ENCODE measurements around the gene SPSB3.
"Not testable (repeated sequence)": the region's sequence is repeated elsewhere in the genome, so short reads cannot be mapped to it uniquely, and the experiment has no call there.

SPSB3 gene

DNA sequence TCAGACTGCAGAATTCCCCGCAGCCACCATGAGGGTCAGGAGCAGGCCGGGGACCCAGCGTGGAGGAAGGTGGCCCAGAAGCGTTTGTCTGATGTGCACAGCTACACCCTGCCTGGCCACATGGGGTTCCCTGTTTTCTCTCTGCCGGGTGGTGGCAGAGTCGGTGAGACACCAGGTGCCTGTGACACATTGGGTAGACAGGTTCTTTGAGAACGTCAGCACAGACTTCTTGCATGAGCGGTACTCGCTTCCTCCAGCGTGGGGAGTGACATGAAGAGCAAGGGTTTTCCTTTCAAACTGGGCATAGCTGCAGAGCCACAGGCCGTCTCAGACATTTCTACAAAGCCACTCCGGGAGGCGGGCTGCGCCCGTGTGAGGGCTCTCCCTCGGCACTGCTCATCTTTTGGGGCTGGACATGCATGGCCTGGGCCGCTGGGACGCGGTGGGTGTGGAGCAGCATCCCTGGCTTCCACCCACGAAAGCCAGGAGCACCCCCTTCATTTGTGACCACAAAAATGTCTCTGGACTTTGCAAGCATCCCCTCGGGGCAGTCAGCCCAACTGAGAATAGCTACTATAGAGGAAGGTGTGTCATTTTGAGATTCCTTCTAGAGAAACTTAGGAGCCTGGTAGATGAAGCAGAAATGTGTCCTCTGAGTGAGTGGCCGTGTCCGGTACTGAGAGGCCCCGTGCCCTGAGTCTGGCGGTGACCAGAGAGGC, 37.0 kb downstream of the SPSB3 start:
- H3K9me3 ChIP-seq (ENCODE audit: control insufficient read depth, low read length), result no peaks in the 10 kb centered on the region
- H3K4me3 ChIP-seq (ENCODE audit: extremely low read depth, insufficient read depth, low read length, poor library complexity, severe bottlenecking), result no peak overlapping the region
- 95 to 96% methylated on average over 24 of the region's 25 CpGs for WGBS, 2 experiments (ENCODE audit: insufficient coverage in 2 of 2)
- H3K4me1 ChIP-seq (ENCODE audit: control insufficient read depth, insufficient read depth, low read length, poor library complexity, severe bottlenecking), result peaks cover 24% of the 10 kb centered on the region
- peak overlapping the region; percentile 94 for H3K27ac ChIP-seq (ENCODE audit: low read depth, low read length, severe bottlenecking)
- H3K36me3 ChIP-seq (ENCODE audit: control insufficient read depth, insufficient read depth, low read length), result peaks cover 64% of the 10 kb centered on the region

DNA sequence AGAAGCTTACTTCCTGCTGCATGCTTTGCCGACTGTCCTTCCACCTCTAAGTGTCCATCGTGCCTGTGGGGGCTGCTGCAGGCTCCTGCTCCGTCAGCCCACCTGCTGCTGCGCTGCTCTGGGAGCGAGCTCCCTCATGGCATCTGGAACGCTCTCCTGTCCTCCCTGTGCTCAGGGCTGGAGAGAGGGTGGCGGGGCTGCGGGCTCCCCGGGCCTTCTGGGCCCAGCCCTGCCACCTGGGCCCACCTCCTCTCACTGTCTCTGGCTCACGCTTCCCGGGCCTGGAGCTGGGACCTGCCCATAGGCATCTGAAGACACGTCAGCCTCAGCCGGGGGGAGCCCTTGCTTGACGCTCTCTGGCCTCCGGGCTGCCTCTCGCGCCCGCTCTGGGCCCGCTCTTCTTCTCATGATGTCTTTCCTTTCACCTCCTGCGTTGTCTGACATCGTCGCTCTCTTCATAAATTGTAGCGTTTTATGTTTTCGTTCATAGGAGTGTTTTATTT, 38.0 kb downstream of the SPSB3 start:
- no peaks in the 10 kb centered on the region for H3K9me3 ChIP-seq (ENCODE audit: control insufficient read depth, low read length)
- H3K36me3 ChIP-seq (ENCODE audit: control insufficient read depth, insufficient read depth, low read length), result peaks cover 61% of the 10 kb centered on the region
- H3K4me1 ChIP-seq (ENCODE audit: control insufficient read depth, insufficient read depth, low read length, poor library complexity, severe bottlenecking), result peaks cover 24% of the 10 kb centered on the region
- H3K27ac ChIP-seq (ENCODE audit: low read depth, low read length, severe bottlenecking), result no peak overlapping the region
- H3K4me3 ChIP-seq (ENCODE audit: extremely low read depth, insufficient read depth, low read length, poor library complexity, severe bottlenecking), result no peak overlapping the region
- 92 to 93% methylated on average over 15 to 19 of the region's 24 CpGs for WGBS, 2 experiments (ENCODE audit: insufficient coverage in 2 of 2)

DNA sequence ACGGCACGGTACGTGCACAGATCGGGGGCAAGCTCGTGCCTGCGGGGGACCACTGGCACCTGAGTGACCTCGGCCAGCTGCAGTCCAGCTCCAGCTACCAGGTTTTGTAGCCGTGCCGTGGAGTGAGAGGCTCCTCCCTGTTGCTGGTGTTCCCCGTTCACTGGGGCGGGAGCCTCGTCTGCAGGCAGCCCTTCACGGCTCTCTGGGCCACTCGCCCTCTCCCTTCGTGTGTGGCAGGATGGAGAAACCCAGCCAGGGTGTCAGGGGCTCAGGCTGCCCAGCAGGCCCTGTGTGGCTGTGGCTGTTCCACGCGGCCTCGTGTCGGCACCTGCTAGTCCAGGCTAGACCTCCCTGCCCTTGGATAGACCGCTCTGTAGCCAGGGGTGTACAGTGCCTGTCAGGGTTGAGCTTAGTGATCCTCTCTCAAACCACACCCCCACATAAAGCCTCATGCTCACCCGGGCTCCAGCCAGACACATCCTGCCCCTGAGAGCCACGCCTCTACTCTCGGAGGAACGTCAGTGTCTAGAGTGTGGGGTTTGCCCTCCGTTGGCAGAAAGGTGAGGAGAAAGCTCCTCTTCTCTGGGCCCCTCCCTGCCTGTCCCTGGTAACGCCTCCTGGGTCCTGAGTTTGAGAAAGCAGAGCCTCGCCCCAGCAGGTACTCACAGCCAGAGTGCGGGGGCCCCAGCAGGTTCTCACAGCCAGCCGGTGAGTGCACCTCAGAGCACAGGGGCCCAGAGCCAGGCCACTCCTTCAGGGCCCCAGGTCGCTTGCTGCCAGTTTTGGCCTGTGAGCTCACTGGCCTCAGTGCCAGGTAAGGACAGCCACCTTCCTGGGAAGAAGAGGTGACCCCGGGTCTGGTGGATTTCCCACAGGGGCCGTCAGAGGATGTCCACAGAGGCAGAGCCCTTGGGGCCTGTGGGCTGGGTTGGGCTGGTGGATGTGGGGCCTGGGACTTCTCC, 38.7 kb downstream of the SPSB3 start:
- Histone ChIP-seq H3K36me3 (ENCODE audit: control insufficient read depth, insufficient read depth, low read length) (peaks cover 54% of the 10 kb centered on the region), H3K4me1 (ENCODE audit: control insufficient read depth, insufficient read depth, low read length, poor library complexity, severe bottlenecking) (peaks cover 24% of the 10 kb centered on the region), H3K9me3 (ENCODE audit: control insufficient read depth, low read length) (peaks cover 3% of the 10 kb centered on the region), H3K27ac (ENCODE audit: low read depth, low read length, severe bottlenecking) (no peak overlapping the region), H3K4me3 (ENCODE audit: extremely low read depth, insufficient read depth, low read length, poor library complexity, severe bottlenecking) (no peak overlapping the region)
- 95 to 96% methylated on average over 25 to 30 of the region's 32 CpGs for WGBS, 2 experiments (ENCODE audit: insufficient coverage in 2 of 2)

DNA sequence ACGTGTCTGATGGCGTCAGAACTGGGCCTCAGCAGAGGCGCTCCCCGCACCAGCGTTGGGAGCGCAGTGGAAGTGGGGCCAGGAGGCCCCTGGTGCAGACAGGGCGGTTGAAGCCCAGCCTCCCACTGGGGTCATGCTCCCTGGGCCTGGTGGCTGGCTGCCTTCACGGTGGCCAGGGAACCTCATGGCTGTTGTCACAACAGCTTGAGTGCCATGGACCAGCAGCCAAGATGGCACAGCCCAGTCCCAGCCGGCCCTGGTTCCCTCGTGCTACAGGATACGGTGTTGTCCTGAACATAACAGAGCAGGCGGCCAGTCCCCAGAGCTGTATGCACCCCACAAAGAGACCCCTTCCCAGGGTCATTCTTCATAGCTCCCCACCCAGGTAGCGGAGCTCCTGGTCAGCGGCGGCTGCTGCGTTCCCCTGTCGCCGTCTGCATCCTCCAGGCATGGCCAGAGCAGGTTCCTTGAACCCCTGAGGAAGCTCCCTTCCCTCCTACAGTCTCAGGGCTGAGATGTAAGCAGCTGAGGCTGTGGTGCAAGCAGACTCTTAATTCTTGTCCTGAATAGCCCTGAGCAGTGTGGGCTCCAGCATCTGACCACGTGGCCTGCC, 40.7 kb downstream of the SPSB3 start:
- Histone ChIP-seq H3K36me3 (ENCODE audit: control insufficient read depth, insufficient read depth, low read length) (peaks cover 34% of the 10 kb centered on the region), H3K27ac (ENCODE audit: low read depth, low read length, severe bottlenecking) (no peak overlapping the region)
- 91 to 94% methylated on average over 11 to 18 of the region's 19 CpGs for WGBS, 2 experiments (ENCODE audit: insufficient coverage in 2 of 2)

DNA sequence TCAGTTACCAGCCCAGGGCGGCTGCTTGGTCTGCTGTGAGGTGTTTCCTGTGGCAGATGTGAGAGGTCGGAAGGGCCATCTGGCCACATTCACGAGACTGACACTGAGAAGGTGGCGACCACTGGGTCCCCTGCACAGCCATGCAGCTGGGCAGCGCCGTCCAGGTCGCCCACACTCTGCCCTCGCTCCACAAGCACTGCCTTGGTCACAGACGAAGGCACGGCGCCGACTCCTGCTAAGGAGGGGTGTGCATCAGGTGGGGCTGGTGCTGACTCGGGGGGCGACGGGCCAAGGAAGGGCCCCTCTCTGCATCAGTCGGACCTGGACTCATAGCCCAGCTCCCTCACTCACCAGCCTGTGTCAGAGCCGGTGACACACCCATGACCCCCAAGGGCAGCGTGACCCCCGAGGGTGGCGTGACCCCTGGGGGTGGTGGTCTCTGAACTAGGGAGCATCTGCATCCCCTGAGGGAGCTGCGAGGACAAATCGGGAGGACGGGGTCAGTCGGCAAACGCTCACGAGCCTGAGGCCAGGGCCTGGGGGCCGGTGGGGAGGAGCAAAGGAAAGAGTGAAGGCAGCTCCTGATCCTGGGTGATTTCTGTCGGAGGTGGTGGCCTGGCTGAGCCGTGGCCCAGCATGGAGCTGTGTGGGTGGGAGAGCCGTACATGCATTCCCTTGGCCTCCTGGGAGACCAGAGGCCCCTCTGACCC, 41.4 kb downstream of the SPSB3 start:
- H3K27ac ChIP-seq (ENCODE audit: low read depth, low read length, severe bottlenecking), result no peak overlapping the region
- H3K4me1 ChIP-seq (ENCODE audit: control insufficient read depth, insufficient read depth, low read length, poor library complexity, severe bottlenecking), result peaks cover 12% of the 10 kb centered on the region
- H3K36me3 ChIP-seq (ENCODE audit: control insufficient read depth, insufficient read depth, low read length), result peaks cover 32% of the 10 kb centered on the region
- 91 to 94% methylated on average over 25 to 27 of the region's 30 CpGs for WGBS, 2 experiments (ENCODE audit: insufficient coverage in 2 of 2)
- peaks cover 15% of the 10 kb centered on the region for H3K9me3 ChIP-seq (ENCODE audit: control insufficient read depth, low read length)
- H3K4me3 ChIP-seq (ENCODE audit: extremely low read depth, insufficient read depth, low read length, poor library complexity, severe bottlenecking), result no peak overlapping the region

More for the DNA sequence above, 40.7 kb downstream of the SPSB3 start:
- Histone ChIP-seq H3K9me3 (ENCODE audit: control insufficient read depth, low read length) (peaks cover 14% of the 10 kb centered on the region), H3K4me3 (ENCODE audit: extremely low read depth, insufficient read depth, low read length, poor library complexity, severe bottlenecking) (no peak overlapping the region), H3K4me1 (ENCODE audit: control insufficient read depth, insufficient read depth, low read length, poor library complexity, severe bottlenecking) (peaks cover 19% of the 10 kb centered on the region)

DNA sequence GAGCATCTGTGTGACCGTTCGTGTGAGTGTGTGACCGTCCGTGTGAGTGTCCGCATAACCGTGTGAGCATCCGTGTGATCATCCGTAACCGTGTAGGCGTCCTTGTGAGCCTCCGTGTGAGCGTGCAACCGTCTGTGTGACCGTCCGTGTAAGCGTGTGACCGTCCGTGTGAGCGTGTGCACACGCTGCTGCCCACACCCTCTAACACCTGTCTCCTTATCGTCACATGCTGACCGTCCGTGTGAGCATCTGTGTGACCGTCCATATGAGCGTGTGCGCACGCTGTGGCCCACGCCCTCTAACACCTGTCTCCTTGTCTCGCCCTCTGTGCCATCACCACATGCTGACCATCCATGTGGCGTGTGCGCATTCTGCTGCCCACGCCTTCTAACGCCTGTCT, 42.1 kb downstream of the SPSB3 start:
- H3K36me3 ChIP-seq (ENCODE audit: control insufficient read depth, insufficient read depth, low read length), result peaks cover 29% of the 10 kb centered on the region
- H3K27ac ChIP-seq (ENCODE audit: low read depth, low read length, severe bottlenecking), result no peak overlapping the region
- peaks cover 15% of the 10 kb centered on the region for H3K9me3 ChIP-seq (ENCODE audit: control insufficient read depth, low read length)
- H3K4me3 ChIP-seq (ENCODE audit: extremely low read depth, insufficient read depth, low read length, poor library complexity, severe bottlenecking), result no peak overlapping the region
- peaks cover 5% of the 10 kb centered on the region for H3K4me1 ChIP-seq (ENCODE audit: control insufficient read depth, insufficient read depth, low read length, poor library complexity, severe bottlenecking)
- WGBS, 2 experiments (ENCODE audit: insufficient coverage in 2 of 2), result 97 to 98% methylated on average over 33 of the region's 33 CpGs

DNA sequence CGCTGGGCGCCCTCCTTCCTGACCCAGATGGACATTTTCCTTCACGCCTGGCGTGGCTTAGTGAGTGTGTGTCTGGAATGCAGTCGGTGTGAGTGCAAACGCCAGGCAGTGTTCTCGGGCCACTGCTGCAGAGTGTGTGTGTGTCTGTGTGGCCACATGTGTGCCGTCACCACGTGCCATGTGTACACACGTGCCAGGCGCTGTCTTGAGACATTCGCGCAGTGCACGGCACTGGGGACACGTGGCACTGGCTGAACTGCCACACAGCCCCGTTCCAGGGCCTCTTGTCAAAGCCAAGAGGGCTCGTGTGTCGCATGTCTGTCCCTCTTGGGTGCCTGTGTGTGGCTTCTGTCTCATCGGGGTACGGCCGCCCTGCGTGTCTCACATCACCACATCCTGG, 47.6 kb downstream of the SPSB3 start:
- H3K36me3 ChIP-seq (ENCODE audit: control insufficient read depth, insufficient read depth, low read length), result peaks cover 35% of the 10 kb centered on the region
- H3K27ac ChIP-seq (ENCODE audit: low read depth, low read length, severe bottlenecking), result no peak overlapping the region
- 97% methylated on average over 22 of the region's 22 CpGs for WGBS, 2 experiments (ENCODE audit: insufficient coverage in 2 of 2)
- H3K4me3 ChIP-seq (ENCODE audit: extremely low read depth, insufficient read depth, low read length, poor library complexity, severe bottlenecking), result no peak overlapping the region
- peaks cover 21% of the 10 kb centered on the region for H3K9me3 ChIP-seq (ENCODE audit: control insufficient read depth, low read length)
- H3K4me1 ChIP-seq (ENCODE audit: control insufficient read depth, insufficient read depth, low read length, poor library complexity, severe bottlenecking), result no peaks in the 10 kb centered on the region

DNA sequence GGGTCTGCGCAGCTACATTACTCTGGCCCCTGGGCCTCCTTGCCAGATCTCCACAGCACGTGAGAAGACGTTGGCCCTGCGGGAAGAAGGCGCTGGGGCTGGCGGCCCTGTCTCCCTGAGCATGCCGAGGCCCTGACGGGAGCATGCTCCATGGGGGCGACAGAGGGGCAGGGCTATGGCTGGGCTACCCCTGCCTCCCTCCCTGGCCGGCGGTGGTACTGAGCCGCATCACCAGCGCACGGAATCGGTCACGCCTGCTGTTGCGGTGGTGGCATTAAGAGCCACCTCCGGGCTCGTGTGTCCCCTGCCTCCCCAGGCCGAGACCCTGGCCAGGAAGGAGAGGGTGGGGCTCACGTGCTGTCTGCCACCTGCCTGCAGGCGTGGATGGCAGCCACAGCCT, 48.2 kb downstream of the SPSB3 start:
- no peak overlapping the region for H3K4me3 ChIP-seq (ENCODE audit: extremely low read depth, insufficient read depth, low read length, poor library complexity, severe bottlenecking)
- peaks cover 21% of the 10 kb centered on the region for H3K9me3 ChIP-seq (ENCODE audit: control insufficient read depth, low read length)
- H3K4me1 ChIP-seq (ENCODE audit: control insufficient read depth, insufficient read depth, low read length, poor library complexity, severe bottlenecking), result no peaks in the 10 kb centered on the region
- H3K36me3 ChIP-seq (ENCODE audit: control insufficient read depth, insufficient read depth, low read length), result peaks cover 41% of the 10 kb centered on the region
- H3K27ac ChIP-seq (ENCODE audit: low read depth, low read length, severe bottlenecking), result no peak overlapping the region
- 98% methylated on average over 21 to 22 of the region's 22 CpGs for WGBS, 2 experiments (ENCODE audit: insufficient coverage in 2 of 2)

DNA sequence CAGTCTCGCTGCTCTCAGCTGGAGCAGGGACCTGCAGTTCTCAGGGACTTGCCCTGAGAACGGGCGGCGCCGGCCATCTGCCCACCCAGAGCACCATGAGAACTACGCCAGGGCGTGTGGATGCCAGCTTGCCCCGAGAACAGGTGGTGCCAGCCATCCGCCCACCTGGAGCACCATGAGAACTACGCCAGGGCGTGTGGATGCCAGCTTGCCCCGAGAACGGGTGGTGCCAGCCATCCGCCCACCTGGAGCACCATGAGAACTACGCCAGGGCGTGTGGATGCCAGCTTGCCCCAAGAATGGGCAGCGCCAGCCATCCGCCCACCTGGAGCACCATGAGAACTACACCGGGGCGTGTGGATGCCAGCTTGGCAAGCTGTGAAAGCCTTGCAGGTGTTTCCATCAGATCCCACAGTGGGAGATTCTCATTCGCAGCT, 49.8 kb downstream of the SPSB3 start:
- H3K9me3 ChIP-seq (ENCODE audit: control insufficient read depth, low read length), result peaks cover 12% of the 10 kb centered on the region
- WGBS, 2 experiments (ENCODE audit: insufficient coverage in 2 of 2), result 94 to 98% methylated on average over 16 to 21 of the region's 21 CpGs
- not testable (repeated sequence) for H3K27ac ChIP-seq (ENCODE audit: low read depth, low read length, severe bottlenecking); H3K4me3 ChIP-seq (ENCODE audit: extremely low read depth, insufficient read depth, low read length, poor library complexity, severe bottlenecking); H3K4me1 ChIP-seq (ENCODE audit: control insufficient read depth, insufficient read depth, low read length, poor library complexity, severe bottlenecking)
- peaks cover 51% of the 10 kb centered on the region for H3K36me3 ChIP-seq (ENCODE audit: control insufficient read depth, insufficient read depth, low read length)

DNA sequence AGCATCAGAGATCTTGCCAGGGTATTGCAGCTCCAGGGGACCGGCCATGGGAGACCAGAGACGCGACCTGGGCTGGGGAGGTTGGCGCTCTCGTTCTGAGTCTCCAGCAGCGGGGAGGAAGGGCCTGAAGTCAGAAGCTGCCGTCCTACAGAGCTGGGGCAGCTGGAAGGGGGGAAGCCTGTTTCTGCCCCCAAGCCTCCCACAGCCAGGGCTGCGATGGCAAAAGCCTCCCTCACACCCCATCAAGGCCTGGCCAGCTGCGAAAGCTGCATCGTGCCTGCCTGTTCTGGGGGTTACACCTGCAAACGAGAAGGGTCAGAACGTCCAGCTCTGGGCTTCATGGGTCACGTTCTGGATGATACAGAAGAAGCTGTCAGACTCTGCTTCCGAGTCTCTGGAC, 50.3 kb downstream of the SPSB3 start:
- no peak overlapping the region for H3K4me3 ChIP-seq (ENCODE audit: extremely low read depth, insufficient read depth, low read length, poor library complexity, severe bottlenecking)
- H3K27ac ChIP-seq (ENCODE audit: low read depth, low read length, severe bottlenecking), result no peak overlapping the region
- H3K9me3 ChIP-seq (ENCODE audit: control insufficient read depth, low read length), result peaks cover 11% of the 10 kb centered on the region
- no peaks in the 10 kb centered on the region for H3K4me1 ChIP-seq (ENCODE audit: control insufficient read depth, insufficient read depth, low read length, poor library complexity, severe bottlenecking)
- 93 to 96% methylated on average over 11 to 14 of the region's 14 CpGs for WGBS, 2 experiments (ENCODE audit: insufficient coverage in 2 of 2)
- peaks cover 51% of the 10 kb centered on the region for H3K36me3 ChIP-seq (ENCODE audit: control insufficient read depth, insufficient read depth, low read length)
